Type B pancreatic cell (in vitro differentiated cells): ENCODE measurements around the gene MACC1. TPM values are rescaled to one million over a fixed set of nuclear protein-coding genes. Genes with fewer than 3 reads are reported as not detected.
"Not testable (repeated sequence)": the region's sequence is repeated elsewhere in the genome, so short reads cannot be mapped to it uniquely, and the experiment has no call there.

Experiments used
- DNase-seq: peaks from one replicate; pipeline ENCODE4 v3.0.0; 2021; ENCODE audit warnings: mixed read lengths; ENCODE audit not compliant: unreplicated experiment; ENCODE audit errors: extremely low spot score
- H3K27ac Mint-ChIP-seq: 2 replicates; pipeline ENCODE4 v1.8.0; 2021; ENCODE audit warnings: mild to moderate bottlenecking, mixed read lengths
- H3K27me3 Mint-ChIP-seq: 2 replicates; pipeline ENCODE4 v1.8.0; 2021; ENCODE audit warnings: mixed read lengths
- H3K36me3 Mint-ChIP-seq: 2 replicates; pipeline ENCODE4 v1.8.0; 2021; ENCODE audit warnings: mixed read lengths
- H3K4me1 Mint-ChIP-seq: one replicate; pipeline ENCODE4 v1.8.0; 2021; ENCODE audit warnings: mixed read lengths; ENCODE audit not compliant: unreplicated experiment
- H3K4me3 Mint-ChIP-seq: 2 replicates; pipeline ENCODE4 v1.8.0; 2021; ENCODE audit warnings: mild to moderate bottlenecking, mixed read lengths
- H3K9me3 Mint-ChIP-seq: 2 replicates; pipeline ENCODE4 v1.8.0; 2021; ENCODE audit warnings: mixed read lengths
- CTCF ChIP-seq: fragments of 200-600 bp; sonication (generic); conservative IDR thresholded peaks from 2 replicates; pipeline ENCODE4 v1.5.0; 2021; ENCODE audit warnings: antibody characterized with exemption, mild to moderate bottlenecking
- total RNA-seq: library from RNA; stranded (reverse); gene quantifications from 2 replicates; pipeline ENCODE4 v1.2.1, GENCODE V29; 2021; ENCODE audit warnings: low replicate concordance

MACC1 gene
- total RNA-seq, 1 donor from 2014 or later = 14.8 TPM

- H3K4me1 Mint-ChIP-seq = no peaks in the 10 kb centered on the region
- peak overlapping the region; percentile 55 for H3K27ac Mint-ChIP-seq
- no peak for TF ChIP-seq CTCF
- no peak for DNase-seq
- H3K9me3 Mint-ChIP-seq = peaks cover 2% of the 10 kb centered on the region
- no peak overlapping the region for H3K4me3 Mint-ChIP-seq
- peaks cover 17% of the 10 kb centered on the region for H3K36me3 Mint-ChIP-seq
- H3K27me3 Mint-ChIP-seq = no peaks in the 10 kb centered on the region
These were observed 3.8 kb downstream of the MACC1 start for GRCh38 chr7:20213378-20213777.

- Mint-ChIP-seq H3K27ac (no peak overlapping the region), H3K27me3 (no peaks in the 10 kb centered on the region), H3K4me3 (no peak overlapping the region), H3K36me3 (peaks cover 25% of the 10 kb centered on the region), H3K9me3 (peaks cover 10% of the 10 kb centered on the region), H3K4me1 (peaks cover under 1% of the 10 kb centered on the region)
- TF ChIP-seq CTCF = no peak
- DNase-seq = no peak
These were observed 5.8 kb downstream of the MACC1 start for GRCh38 chr7:20211376-20211775.

GRCh38 chr7:20208651-20209307 is 8.4 kb downstream of the MACC1 start:
- peaks cover 14% of the 10 kb centered on the region for H3K9me3 Mint-ChIP-seq
- no peak for TF ChIP-seq CTCF
- no peaks in the 10 kb centered on the region for H3K27me3 Mint-ChIP-seq
- peaks cover 4% of the 10 kb centered on the region for H3K4me1 Mint-ChIP-seq
- H3K4me3 Mint-ChIP-seq = no peak overlapping the region
- H3K27ac Mint-ChIP-seq = no peak overlapping the region
- no peak for DNase-seq
- H3K36me3 Mint-ChIP-seq = peaks cover 29% of the 10 kb centered on the region

GRCh38 chr7:20207811-20208210 is 9.4 kb downstream of the MACC1 start:
- DNase-seq, H3K4me3 Mint-ChIP-seq, H3K4me1 Mint-ChIP-seq, H3K27me3 Mint-ChIP-seq, H3K27ac Mint-ChIP-seq: not testable (repeated sequence)
- Mint-ChIP-seq H3K9me3 (peaks cover 14% of the 10 kb centered on the region), H3K36me3 (peaks cover 26% of the 10 kb centered on the region)

- no peak for TF ChIP-seq CTCF
- Mint-ChIP-seq H3K27ac (peak overlapping the region; percentile 64), H3K9me3 (peaks cover 14% of the 10 kb centered on the region)
These were observed 10.9 kb downstream of the MACC1 start for GRCh38 chr7:20206104-20206896.

GRCh38 chr7:20203316-20203715 is 13.9 kb downstream of the MACC1 start:
- TF ChIP-seq CTCF = no peak
- Mint-ChIP-seq H3K4me3 (no peak overlapping the region), H3K9me3 (peaks cover 12% of the 10 kb centered on the region), H3K27me3 (no peaks in the 10 kb centered on the region), H3K4me1 (peaks cover 22% of the 10 kb centered on the region), H3K27ac (no peak overlapping the region), H3K36me3 (peaks cover 17% of the 10 kb centered on the region)
- no peak for DNase-seq

More at GRCh38 chr7:20206104-20206896, 10.9 kb downstream of the MACC1 start:
- Mint-ChIP-seq H3K36me3 (peaks cover 26% of the 10 kb centered on the region), H3K27me3 (no peaks in the 10 kb centered on the region), H3K4me1 (peaks cover 8% of the 10 kb centered on the region), H3K4me3 (peak overlapping the region; percentile 13)
- DNase-seq = no peak
